HG03342 (cell line): Measurements from ENCODE around the gene THAP4.

ENCODE experiments used
- ATAC-seq: cut with Tn5 transposase; IDR thresholded peaks from one replicate; pipeline ENCODE4 v1.9.1; 2021; ENCODE audit warnings: mild to moderate bottlenecking, moderate library complexity; ENCODE audit not compliant: unreplicated experiment

THAP4 gene

GRCh38 chr2:241551998-241552737 lies 84.8 kb downstream of the THAP4 start:
- no peak for ATAC-seq

DNA sequence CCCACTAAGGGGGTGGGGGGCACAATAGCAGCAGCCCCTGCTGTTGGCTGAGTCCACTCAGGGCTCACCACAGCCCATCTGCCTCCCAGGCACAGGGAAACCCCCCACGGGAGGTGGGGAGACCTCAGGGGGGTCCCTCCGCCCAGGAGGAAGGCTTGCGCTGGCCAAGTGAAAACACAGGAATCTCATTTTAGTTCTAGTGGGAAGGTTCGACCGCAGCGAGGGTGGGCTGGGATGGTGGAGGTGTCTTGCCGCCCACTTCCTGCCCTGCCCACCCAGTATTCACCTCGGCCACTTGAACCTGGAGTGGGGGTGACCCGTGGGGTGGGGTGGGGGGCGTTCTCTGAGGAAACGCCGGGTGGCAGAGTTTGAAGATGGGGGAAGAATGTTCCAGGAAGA lies 85.4 kb downstream of the THAP4 start:
- no peak for ATAC-seq

DNA sequence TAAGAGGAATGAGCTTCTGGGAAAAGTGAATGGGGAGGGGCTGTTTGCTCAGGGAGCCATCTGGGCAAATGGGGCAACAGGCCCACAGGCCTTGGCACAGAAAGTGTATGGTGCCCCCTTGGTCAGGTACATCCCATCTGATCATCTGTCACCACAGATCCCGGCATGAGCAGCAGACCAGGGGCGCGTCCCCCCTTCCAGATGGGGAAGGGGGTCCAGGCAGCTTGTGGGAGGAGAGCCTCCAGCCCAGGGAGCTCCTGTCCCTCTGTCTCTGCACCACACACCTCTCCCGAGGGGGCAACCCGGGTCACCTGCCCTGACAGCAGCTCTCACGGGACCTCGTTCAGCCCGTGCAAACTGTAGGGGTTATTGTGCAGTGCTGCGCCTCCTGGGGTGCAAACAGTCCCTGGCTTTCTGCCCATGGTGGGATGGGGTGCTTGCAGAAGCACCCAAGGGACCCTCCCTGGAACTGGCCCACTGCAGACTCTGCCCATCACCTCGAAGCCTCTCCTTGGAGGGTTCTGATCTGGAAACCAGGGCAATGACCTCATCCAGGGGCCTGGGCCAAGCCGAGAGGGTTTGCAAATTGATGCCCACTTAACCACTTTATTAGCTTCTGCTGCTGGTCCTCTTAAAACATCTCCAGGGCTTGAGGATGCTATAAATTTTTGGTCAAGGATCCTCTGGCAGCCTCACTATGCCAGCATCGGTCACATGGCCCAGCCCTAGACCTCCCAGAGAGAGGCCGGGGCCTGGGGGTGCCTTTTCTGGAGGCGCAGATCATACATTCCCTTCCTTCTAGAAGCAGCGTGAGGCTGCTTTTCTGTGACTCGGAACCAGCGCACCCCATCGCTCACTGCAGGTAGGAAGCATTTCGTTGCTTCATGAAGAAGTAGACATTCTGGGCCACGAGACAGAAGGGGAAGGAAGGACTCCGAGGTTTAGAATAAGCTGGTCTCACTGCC lies 86.1 kb downstream of the THAP4 start:
- no peak for ATAC-seq

DNA sequence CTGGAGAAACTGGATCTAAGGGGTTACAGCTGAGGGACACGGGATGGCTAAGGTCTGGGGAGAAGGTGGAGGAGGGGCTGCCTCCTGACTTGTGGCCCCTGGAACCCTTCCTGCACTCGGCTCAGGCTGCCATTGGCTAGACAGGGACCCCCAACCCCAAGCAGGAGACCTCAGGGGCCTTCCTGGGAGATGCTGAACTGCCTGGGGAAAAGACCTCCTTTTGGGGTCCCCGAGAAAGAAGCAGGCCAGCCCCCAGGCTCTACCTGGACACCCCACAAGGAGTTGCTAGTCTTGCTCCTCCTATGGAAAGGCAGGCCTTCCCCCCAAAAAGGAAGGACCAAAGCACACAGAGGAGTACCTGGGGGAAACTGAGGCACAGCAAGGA lies 88.5 kb downstream of the THAP4 start:
- ATAC-seq = no peak

GRCh38 chr2:241547781-241548450 lies 89.0 kb downstream of the THAP4 start:
- ATAC-seq = no peak

GRCh38 chr2:241546771-241547498 lies 90.0 kb downstream of the THAP4 start:
- no peak for ATAC-seq

DNA sequence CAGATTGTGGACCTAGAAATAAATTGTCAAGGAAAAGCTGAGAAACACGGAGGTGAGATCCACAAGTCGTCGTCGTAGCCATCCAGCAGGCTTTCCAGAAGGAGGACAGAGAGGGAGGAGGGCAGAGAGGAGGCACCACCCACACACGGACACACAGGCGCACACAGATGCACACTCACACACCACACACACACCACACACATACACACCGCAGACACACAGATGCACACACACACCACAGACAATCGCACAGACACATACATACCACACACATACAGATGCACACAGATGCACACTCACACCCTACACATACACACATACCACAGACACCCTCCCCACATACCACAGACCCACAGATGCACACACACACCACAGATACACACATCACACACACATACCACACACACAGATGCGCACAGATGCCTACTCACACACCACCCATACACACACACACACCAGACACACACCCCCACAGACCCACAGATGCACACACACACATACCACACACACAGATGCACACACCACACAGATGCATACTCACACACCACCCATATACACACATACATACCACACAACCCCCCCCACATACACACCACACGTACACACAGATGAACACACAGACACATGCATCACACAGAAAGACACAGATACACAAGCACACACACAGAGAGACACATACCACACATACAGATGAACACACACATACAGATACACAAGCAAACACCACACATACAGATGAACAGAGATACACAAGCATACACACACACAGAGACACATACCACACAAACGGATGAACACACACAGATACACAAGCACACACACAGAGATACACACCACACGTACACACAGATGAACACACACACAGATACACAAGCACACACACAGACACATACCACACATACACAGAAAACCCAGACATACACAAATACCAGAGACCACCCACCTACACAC lies 91.2 kb downstream of the THAP4 start:
- no peak for ATAC-seq

- no peak for ATAC-seq
These were observed 91.9 kb downstream of the THAP4 start for GRCh38 chr2:241545106-241545505.

DNA sequence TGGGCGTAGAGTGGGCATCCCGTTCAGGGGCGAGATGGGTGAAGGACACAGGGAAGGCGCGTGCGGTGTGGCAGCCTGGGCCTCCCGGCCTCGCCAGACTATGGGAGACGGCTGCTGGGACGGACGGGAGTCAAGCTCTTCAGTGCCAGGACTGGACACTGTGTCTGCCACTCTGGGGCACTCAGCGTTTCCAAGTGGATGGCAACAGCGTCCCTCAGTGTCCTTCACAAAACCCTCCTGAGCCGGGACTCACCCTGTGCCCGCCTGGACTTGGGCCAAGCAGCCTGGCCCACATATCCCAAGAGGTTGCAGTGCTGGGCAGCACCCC lies 94.7 kb downstream of the THAP4 start:
- no peak for ATAC-seq

DNA sequence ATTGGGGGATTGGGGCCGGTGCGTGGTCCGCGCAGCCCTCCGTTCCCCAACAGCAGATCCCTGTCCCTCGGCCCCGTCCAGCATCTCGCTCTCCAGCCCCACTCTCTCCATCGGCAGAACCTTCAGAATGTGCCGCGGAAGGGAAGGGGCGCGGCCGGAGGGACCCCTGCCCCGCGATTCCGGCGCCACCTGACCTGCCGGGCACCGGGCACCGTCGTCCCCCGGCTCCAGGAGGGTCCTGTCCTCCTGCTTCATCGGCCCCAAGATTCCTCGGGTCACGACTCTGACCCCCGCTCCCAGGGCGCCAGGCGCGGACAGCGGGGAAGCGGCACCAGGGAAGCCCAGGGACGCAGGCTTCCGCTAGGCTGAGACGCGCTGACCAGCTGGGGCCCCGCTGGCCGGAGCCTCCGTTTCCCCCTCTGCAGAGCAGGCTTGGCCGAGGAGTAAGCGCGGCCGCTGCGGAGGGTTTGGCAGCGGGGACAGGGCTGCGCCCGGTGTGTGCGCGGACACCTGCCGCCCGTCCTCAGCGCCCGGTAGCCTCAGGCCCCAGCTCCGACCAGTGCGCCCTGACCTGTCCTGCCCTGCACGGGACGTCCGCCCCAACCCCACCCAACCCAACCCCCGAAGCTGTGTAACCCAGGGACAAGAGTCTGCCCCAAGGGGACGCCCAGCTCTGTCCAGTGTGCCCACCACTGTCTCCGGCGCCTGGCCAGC lies 95.2 kb downstream of the THAP4 start:
- ATAC-seq = no peak

DNA sequence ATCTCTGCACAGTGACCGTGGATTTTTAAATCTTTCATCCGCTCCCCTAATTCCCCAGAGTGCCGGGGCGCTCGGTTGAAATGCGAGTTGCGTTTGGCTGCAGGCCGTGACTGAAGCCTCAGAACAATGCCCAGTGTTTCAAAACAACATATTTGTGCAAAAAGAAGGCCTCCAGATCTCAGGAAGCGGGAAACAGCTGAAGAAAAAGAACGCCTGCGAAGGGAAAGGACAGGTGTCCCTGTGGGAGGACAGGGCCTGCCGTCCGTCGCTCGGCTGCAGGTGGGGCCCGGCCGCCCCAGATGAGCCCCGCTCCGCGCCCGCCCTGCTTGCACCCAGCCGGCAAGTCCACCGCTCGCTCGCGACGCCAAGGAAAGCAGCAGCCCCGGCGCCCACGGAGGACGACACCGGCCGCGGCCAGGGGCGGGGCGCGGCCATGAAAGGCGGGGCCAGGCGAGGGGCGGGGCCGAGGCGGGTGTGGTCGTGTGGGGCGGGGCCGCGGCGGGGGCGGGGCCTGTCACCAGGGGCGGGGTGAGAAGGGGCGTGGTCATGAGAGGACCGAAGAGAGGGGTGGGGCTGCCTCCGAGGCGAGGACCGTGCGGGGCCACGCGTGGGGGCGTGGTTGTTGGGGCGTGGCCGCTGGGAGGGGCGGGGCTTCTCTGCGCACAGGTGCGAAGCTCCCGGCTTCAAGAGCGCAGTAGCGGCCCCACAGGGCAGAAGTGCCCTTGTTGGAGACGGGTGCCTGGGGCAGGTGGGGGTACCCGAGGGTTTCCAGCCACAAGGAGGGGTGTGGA lies 96.0 kb downstream of the THAP4 start:
- no peak for ATAC-seq

GRCh38 chr2:241540401-241540770 lies 96.6 kb downstream of the THAP4 start:
- ATAC-seq = no peak

DNA sequence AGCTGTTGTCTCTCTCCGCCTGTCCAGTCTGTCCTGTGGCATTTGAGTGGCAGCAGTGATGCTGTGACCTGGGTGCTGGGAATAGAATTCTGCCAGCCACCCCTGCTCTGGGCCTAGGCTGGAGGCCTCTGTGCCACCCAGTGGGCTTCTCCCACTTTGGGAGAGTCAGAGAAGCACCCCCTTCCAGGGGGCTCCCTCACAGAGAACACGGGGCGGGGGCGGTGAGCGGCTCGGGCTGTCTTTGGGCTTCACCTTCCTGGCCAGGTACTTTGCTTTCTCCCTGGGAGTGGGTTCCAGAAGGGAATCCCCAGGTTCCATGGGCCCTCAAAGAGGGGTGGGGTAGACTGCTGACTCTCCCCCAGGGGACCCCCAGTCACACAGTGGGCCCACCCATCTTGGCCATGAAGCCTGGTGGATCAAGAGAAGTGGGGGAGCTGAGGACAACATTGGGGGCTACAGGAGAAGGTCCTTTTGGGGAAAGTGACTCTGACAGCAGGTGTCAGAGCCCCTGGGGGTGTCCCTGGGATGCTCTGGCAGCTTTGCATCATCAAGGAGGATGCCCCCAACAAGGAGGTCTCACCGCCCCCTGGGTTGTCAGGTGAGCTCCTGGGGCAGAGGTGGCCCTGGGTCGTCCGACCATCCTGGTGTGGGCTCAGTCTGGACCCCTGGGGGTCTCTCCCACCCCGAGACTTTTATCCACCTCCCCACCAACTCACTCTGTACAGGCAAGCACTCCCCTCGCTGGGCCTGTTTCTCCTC lies 97.2 kb downstream of the THAP4 start:
- no peak for ATAC-seq

DNA sequence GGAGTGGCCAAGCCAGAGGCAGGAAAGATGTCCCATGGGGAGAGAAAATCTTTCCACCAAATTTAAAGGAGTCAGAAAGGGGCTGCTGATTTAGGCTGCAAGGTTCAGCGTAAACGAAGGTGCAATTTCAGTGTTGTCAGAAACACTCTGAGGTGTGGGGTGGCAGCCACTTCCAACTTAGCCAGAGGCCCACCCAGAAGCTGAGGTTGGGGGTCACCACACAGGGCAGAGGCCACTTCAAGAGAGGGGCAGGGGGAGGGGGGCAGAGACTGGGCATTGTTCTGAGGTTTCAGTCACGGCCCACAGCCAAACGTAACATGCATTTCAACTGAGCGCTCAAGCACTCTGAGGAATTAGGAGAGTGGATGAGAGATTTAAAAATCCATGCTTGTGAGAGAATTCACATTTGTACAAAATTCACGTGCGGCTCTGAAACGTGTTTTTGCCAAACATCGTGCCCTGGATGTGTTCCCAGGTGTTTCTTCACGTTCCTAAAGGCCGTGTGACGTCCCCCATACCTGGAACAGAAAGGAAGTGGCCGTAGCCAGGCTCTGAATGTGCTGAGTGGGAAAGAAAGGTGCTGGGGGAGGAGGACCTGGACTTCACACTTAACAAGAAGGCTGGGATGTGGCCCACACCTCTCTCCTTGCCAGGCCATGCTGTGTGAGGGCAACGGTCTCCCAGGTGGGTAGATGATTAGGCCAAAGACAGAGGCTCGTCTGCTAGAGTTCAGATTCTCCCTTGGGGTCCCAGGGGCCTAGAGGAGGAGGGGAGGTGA lies 97.9 kb downstream of the THAP4 start:
- no peak for ATAC-seq

- no peak for ATAC-seq
These were observed 100.9 kb downstream of the THAP4 start for GRCh38 chr2:241535871-241536655.

DNA sequence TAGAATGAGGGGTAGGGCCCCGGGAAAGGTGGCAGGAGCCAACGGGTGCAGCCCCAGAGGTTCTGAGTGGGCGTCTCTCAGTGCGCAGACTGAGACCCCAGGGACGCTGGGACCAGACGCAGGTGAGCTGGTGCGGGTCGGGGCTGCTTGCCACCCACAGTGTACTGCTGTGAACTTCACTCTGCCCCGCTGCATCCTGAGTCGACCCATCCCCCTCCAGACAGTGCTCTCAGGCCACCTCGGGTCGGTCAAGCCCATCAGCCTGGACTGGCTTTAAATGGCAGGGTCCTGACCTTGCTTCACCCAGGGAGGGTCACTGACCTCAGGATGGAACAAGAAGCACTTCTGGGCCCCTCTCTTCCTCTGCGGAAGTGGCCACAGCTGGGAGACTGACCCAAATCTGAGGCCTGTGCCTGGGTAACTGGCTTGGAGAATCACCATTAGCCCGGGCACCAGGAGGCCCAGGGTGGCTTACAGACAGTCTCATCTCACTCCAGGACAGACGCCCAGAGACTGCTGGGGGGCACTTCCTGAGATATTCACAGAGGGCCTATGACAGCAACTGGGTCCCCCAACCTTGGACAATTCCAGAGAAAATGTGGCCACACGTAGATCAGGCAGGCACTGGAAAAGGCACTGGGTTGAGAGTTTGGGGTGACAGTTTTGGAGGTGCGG lies 102.1 kb downstream of the THAP4 start:
- no peak for ATAC-seq
